22Rv1 (cell line): ENCODE data around the gene NIPBL.

Source experiments
- CTCF ChIP-seq: fragments of 450-650 bp; IDR thresholded peaks from 2 replicates; pipeline ENCODE4 v1.5.1; 2017; ENCODE audit warnings: mild to moderate bottlenecking
- ZFX ChIP-seq: fragments of 450-650 bp; IDR thresholded peaks from 2 replicates; pipeline ENCODE4 v1.6.1; 2017; ENCODE audit warnings: antibody characterized with exemption, borderline replicate concordance

- TF ChIP-seq CTCF (no peak), ZFX (no peak)
Measured at GRCh38 chr5:36882250-36882649, 5.7 kb downstream of the NIPBL start.
